ENCODE measurements around the gene GALNT12. TPM values are rescaled to one million over a fixed set of nuclear protein-coding genes. Genes with fewer than 3 reads are reported as not detected.

The GALNT12 gene
- total RNA-seq, 1 donor from 2014 or later, result not detected

DNA sequence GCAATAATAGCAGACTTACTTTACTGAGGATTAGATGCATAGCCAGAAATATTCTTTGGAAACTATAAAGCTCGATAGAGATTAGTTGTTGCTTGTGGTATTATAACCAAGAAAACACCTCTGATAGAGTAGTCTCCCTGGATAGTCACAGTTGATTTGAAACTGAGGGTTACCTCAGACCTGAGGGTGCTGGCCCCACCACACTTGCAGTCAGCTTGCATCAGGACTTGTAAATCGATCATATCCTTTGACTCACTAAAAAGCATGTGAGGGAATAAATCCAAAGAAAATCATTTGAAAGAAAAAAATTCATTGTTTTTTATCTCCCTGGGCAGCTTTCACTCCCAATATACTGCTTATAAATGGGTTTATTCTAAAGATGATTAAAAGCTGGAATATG is 39.4 kb downstream of the GALNT12 start:
- DNase-seq (ENCODE audit: extremely low spot score, unreplicated experiment), result no peak
- TF ChIP-seq, protein P1, sequence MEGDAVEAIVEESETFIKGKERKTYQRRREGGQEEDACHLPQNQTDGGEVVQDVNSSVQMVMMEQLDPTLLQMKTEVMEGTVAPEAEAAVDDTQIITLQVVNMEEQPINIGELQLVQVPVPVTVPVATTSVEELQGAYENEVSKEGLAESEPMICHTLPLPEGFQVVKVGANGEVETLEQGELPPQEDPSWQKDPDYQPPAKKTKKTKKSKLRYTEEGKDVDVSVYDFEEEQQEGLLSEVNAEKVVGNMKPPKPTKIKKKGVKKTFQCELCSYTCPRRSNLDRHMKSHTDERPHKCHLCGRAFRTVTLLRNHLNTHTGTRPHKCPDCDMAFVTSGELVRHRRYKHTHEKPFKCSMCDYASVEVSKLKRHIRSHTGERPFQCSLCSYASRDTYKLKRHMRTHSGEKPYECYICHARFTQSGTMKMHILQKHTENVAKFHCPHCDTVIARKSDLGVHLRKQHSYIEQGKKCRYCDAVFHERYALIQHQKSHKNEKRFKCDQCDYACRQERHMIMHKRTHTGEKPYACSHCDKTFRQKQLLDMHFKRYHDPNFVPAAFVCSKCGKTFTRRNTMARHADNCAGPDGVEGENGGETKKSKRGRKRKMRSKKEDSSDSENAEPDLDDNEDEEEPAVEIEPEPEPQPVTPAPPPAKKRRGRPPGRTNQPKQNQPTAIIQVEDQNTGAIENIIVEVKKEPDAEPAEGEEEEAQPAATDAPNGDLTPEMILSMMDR (IDR thresholded peaks at IDR 0.05), result no peak
- H3K4me3 Mint-ChIP-seq (ENCODE audit: unreplicated experiment), result no peak overlapping the region
- no peak overlapping the region for H3K27ac Mint-ChIP-seq (ENCODE audit: unreplicated experiment)
- peaks cover 4% of the 10 kb centered on the region for H3K4me1 Mint-ChIP-seq (ENCODE audit: unreplicated experiment)
- H3K36me3 Mint-ChIP-seq (ENCODE audit: unreplicated experiment), result no peaks in the 10 kb centered on the region
- no peaks in the 10 kb centered on the region for H3K9me3 Mint-ChIP-seq (ENCODE audit: unreplicated experiment)
- peaks cover 51% of the 10 kb centered on the region for H3K27me3 Mint-ChIP-seq (ENCODE audit: unreplicated experiment)

GRCh38 chr9:98848450-98849149 is 41.1 kb downstream of the GALNT12 start:
- Mint-ChIP-seq H3K9me3 (ENCODE audit: unreplicated experiment) (no peaks in the 10 kb centered on the region), H3K4me3 (ENCODE audit: unreplicated experiment) (peak overlapping the region; percentile 41), H3K27ac (ENCODE audit: unreplicated experiment) (no peak overlapping the region), H3K4me1 (ENCODE audit: unreplicated experiment) (peaks cover 4% of the 10 kb centered on the region), H3K36me3 (ENCODE audit: unreplicated experiment) (no peaks in the 10 kb centered on the region), H3K27me3 (ENCODE audit: unreplicated experiment) (peaks cover 45% of the 10 kb centered on the region)
- TF ChIP-seq, protein P1 (IDR thresholded peaks at IDR 0.05), result peak; percentile 98
- DNase-seq (ENCODE audit: extremely low spot score, unreplicated experiment), result peak; percentile 91

- Mint-ChIP-seq H3K36me3 (ENCODE audit: unreplicated experiment) (no peaks in the 10 kb centered on the region), H3K4me3 (ENCODE audit: unreplicated experiment) (no peak overlapping the region), H3K4me1 (ENCODE audit: unreplicated experiment) (peaks cover 4% of the 10 kb centered on the region), H3K27me3 (ENCODE audit: unreplicated experiment) (peaks cover 39% of the 10 kb centered on the region), H3K27ac (ENCODE audit: unreplicated experiment) (no peak overlapping the region), H3K9me3 (ENCODE audit: unreplicated experiment) (no peaks in the 10 kb centered on the region)
- no peak for DNase-seq (ENCODE audit: extremely low spot score, unreplicated experiment)
- TF ChIP-seq, protein P1 (IDR thresholded peaks at IDR 0.05), result no peak
Measured at GRCh38 chr9:98849563-98849962, 42.1 kb downstream of the GALNT12 start.

- Mint-ChIP-seq H3K36me3 (ENCODE audit: unreplicated experiment) (peaks cover 2% of the 10 kb centered on the region), H3K9me3 (ENCODE audit: unreplicated experiment) (peaks cover 12% of the 10 kb centered on the region), H3K27me3 (ENCODE audit: unreplicated experiment) (peaks cover 41% of the 10 kb centered on the region), H3K4me1 (ENCODE audit: unreplicated experiment) (peaks cover 4% of the 10 kb centered on the region), H3K4me3 (ENCODE audit: unreplicated experiment) (no peak overlapping the region), H3K27ac (ENCODE audit: unreplicated experiment) (no peak overlapping the region)
- no peak for DNase-seq (ENCODE audit: extremely low spot score, unreplicated experiment)
- TF ChIP-seq, protein P1 (IDR thresholded peaks at IDR 0.05), result no peak
Measured at GRCh38 chr9:98850851-98851729, 43.6 kb downstream of the GALNT12 start.
